GM12872 (cell line): ENCODE results near the gene HIP1R.

Source experiments
- CTCF ChIP-seq: IDR thresholded peaks from 3 replicates; pipeline ENCODE4 v1.5.1; 2011; ENCODE audit warnings: low read depth, mild to moderate bottlenecking, low read length, moderate library complexity; ENCODE audit not compliant: insufficient read depth

The HIP1R gene

GRCh38 chr12:122860854-122861586, 25.8 kb downstream of the HIP1R start:
- no peak for TF ChIP-seq CTCF

- no peak for TF ChIP-seq CTCF
Observed at GRCh38 chr12:122861587-122861970, 26.3 kb downstream of the HIP1R start.

GRCh38 chr12:122862110-122862634, 26.9 kb downstream of the HIP1R start:
- TF ChIP-seq CTCF, result no peak

GRCh38 chr12:122862872-122863701, 27.8 kb downstream of the HIP1R start:
- no peak for TF ChIP-seq CTCF

- no peak for TF ChIP-seq CTCF
Observed at GRCh38 chr12:122864894-122865253, 29.6 kb downstream of the HIP1R start.

GRCh38 chr12:122865268-122866231, 30.3 kb downstream of the HIP1R start:
- TF ChIP-seq CTCF, result peak; percentile 59
